H1 (cell line): ENCODE data around the gene SATL1. TPM values are rescaled to one million over a fixed set of nuclear protein-coding genes. Genes with fewer than 3 reads are reported as not detected.

Source experiments
- CTCF ChIA-PET: fragments of 300-600 bp; sonication (Branson Sonifier 250); formaldehyde crosslinking; loops from one replicate; lab custom pipeline; 2021; ENCODE audit not compliant: partially characterized antibody; lab: Charles Lee
- POLR2A ChIA-PET: fragments of 300-600 bp; sonication (Branson Sonifier 250); formaldehyde crosslinking; loops from one replicate; lab custom pipeline; 2021; ENCODE audit warnings: inconsistent platforms; ENCODE audit not compliant: partially characterized antibody; lab: Charles Lee
- DNase-seq, 2 experiments: peaks; one replicate each; pipeline versions ENCODE4 v3.0.0 to v3.0.0-alpha.2; 2010 to 2022; ENCODE audit warnings: low spot score in 2 of 2, low read depth in 1 of 2, mixed read lengths in 1 of 2
- FAIRE-seq: peaks from 2 replicates; lab custom pipeline; 2011; peaks lifted over from hg19 to GRCh38; lab: Jason Lieb, UNC
- H2AFZ ChIP-seq: 2 replicates; pipeline ENCODE4 v1.8.1; 2012; ENCODE audit warnings: low read length, inconsistent platforms
- H2AK5ac ChIP-seq: 2 replicates; pipeline ENCODE4 v1.6.1; 2013; ENCODE audit warnings: low read depth, low read length
- H2BK120ac ChIP-seq: replicated peaks from 2 replicates; pipeline ENCODE3; 2013; ENCODE audit warnings: low read depth, low read length, inconsistent platforms
- H2BK12ac ChIP-seq: 2 replicates; pipeline ENCODE4 v1.6.1; 2013; ENCODE audit warnings: low read depth, low read length
- H2BK15ac ChIP-seq: 2 replicates; pipeline ENCODE4 v1.6.1; 2013; ENCODE audit warnings: low read length
- H2BK20ac ChIP-seq: 2 replicates; pipeline ENCODE4 v1.6.1; 2013; ENCODE audit warnings: low read length
- H2BK5ac ChIP-seq: 2 replicates; pipeline ENCODE4 v1.6.1; 2013; ENCODE audit warnings: low read depth, low read length
- H3K14ac ChIP-seq: 2 replicates; pipeline ENCODE4 v1.6.1; 2013; ENCODE audit warnings: inconsistent platforms; ENCODE audit not compliant: insufficient read length
- H3K18ac ChIP-seq: 2 replicates; pipeline ENCODE4 v1.6.1; 2013; ENCODE audit warnings: low read length; ENCODE audit errors: extremely low read depth
- H3K23ac ChIP-seq: 2 replicates; pipeline ENCODE4 v1.6.1; 2013; ENCODE audit warnings: inconsistent platforms; ENCODE audit not compliant: insufficient read length
- H3K23me2 ChIP-seq: 2 replicates; pipeline ENCODE4 v1.6.1; 2013; ENCODE audit warnings: low read depth, low read length
- H3K27ac ChIP-seq: 2 replicates; pipeline ENCODE4 v1.6.1; 2011; ENCODE audit warnings: low read depth, low read length, inconsistent platforms
- H3K27me3 ChIP-seq, 4 experiments: replicated peaks in 1 of 4; 1 replicate in 1 of 4; 2 replicates in 3 of 4; pipeline versions ENCODE4 v1.6.1 to v1.8.1; 2011 to 2013; ENCODE audit warnings: low read length in 3 of 4, mild to moderate bottlenecking in 3 of 4, inconsistent platforms in 2 of 4, mixed read lengths in 2 of 4, moderate library complexity in 1 of 4; ENCODE audit not compliant: control insufficient read depth in 3 of 4, insufficient read depth in 3 of 4; ENCODE audit errors: extremely low read depth in 1 of 4
- H3K36me3 ChIP-seq, 4 experiments: 2 replicates each; pipeline versions ENCODE4 v1.6.1 to v1.8.1; 2011 to 2013; ENCODE audit warnings: mild to moderate bottlenecking in 4 of 4, low read length in 3 of 4, moderate library complexity in 2 of 4, control low read depth in 1 of 4, inconsistent platforms in 1 of 4; ENCODE audit not compliant: insufficient read depth in 4 of 4, control insufficient read depth in 2 of 4
- H3K4ac ChIP-seq: replicated peaks from 2 replicates; pipeline ENCODE3; 2013; ENCODE audit warnings: low read length, low read depth, mixed read lengths, inconsistent platforms; ENCODE audit not compliant: insufficient read length
- H3K4me1 ChIP-seq, 4 experiments: replicated peaks in 1 of 4; 1 replicate in 1 of 4; 2 replicates in 3 of 4; pipeline versions ENCODE4 v1.6.1 to v1.8.1; 2011 to 2013; ENCODE audit warnings: low read length in 3 of 4, inconsistent platforms in 2 of 4, mixed read lengths in 1 of 4; ENCODE audit not compliant: insufficient read depth in 4 of 4, control insufficient read depth in 3 of 4
- H3K4me2 ChIP-seq, 2 experiments: 2 replicates each; pipeline versions ENCODE4 v1.6.1 to v1.8.1; 2011 to 2013; ENCODE audit warnings: low read depth in 2 of 2, low read length in 2 of 2, control low read depth in 1 of 2, inconsistent platforms in 1 of 2, mild to moderate bottlenecking in 1 of 2; ENCODE audit not compliant: insufficient read depth in 1 of 2
- H3K4me3 ChIP-seq, 4 experiments: fragments of 200-600, 300-600 bp in 1 of 4; sonication (generic), shearing (Covaris generic), sonication (Bioruptor Twin) in 1 of 4; 2 replicates each; pipeline versions ENCODE4 v1.5.1 to v1.8.1; 2011 to 2016; ENCODE audit warnings: low read length in 4 of 4, low read depth in 3 of 4, control low read depth in 2 of 4, inconsistent platforms in 2 of 4, mild to moderate bottlenecking in 2 of 4, mixed read lengths in 1 of 4, moderate library complexity in 1 of 4; ENCODE audit not compliant: insufficient read depth in 2 of 4; ENCODE audit errors: extremely low read depth in 1 of 4
- H3K56ac ChIP-seq: replicated peaks from 2 replicates; pipeline ENCODE3; 2013; ENCODE audit warnings: low read depth, mild to moderate bottlenecking, mixed read lengths, low read length, inconsistent platforms; ENCODE audit not compliant: insufficient read length
- H3K79me1 ChIP-seq: 2 replicates; pipeline ENCODE4 v1.6.1; 2013; ENCODE audit warnings: low read depth, low read length, control low read depth
- H3K79me2 ChIP-seq, 2 experiments: 2 replicates each; pipeline versions ENCODE4 v1.6.1 to v1.8.1; 2012 to 2013; ENCODE audit warnings: low read length in 2 of 2, mild to moderate bottlenecking in 2 of 2, inconsistent platforms in 1 of 2; ENCODE audit not compliant: insufficient read depth in 2 of 2, control insufficient read depth in 1 of 2
- H3K9ac ChIP-seq, 4 experiments: replicated peaks in 1 of 4; 1 replicate in 1 of 4; 2 replicates in 3 of 4; pipeline versions ENCODE4 v1.6.1 to v1.8.1; 2011 to 2013; ENCODE audit warnings: low read depth in 3 of 4, low read length in 3 of 4, control low read depth in 2 of 4, mild to moderate bottlenecking in 2 of 4, moderate library complexity in 2 of 4, inconsistent platforms in 1 of 4; ENCODE audit errors: extremely low read depth in 1 of 4
- H3K9me3 ChIP-seq, 2 experiments: 2 replicates each; pipeline versions ENCODE4 v1.6.1 to v1.8.1; 2012 to 2013; ENCODE audit warnings: mild to moderate bottlenecking in 2 of 2, moderate library complexity in 2 of 2, control low read depth in 1 of 2, inconsistent platforms in 1 of 2, low read depth in 1 of 2, low read length in 1 of 2, mixed read lengths in 1 of 2; ENCODE audit not compliant: insufficient read depth in 2 of 2
- H4K20me1 ChIP-seq, 2 experiments: replicated peaks in 1 of 2; 2 replicates each; pipeline versions ENCODE3 to v1.8.1; 2011 to 2013; ENCODE audit warnings: inconsistent platforms in 2 of 2, low read length in 2 of 2, mild to moderate bottlenecking in 1 of 2; ENCODE audit not compliant: insufficient read depth in 2 of 2, control insufficient read depth in 1 of 2
- H4K5ac ChIP-seq: 2 replicates; pipeline ENCODE4 v1.6.1; 2013; ENCODE audit warnings: low read length, low read depth, mixed read lengths, inconsistent platforms; ENCODE audit not compliant: insufficient read length
- H4K8ac ChIP-seq: 2 replicates; pipeline ENCODE4 v1.8.0; 2013; ENCODE audit warnings: mild to moderate bottlenecking, moderate library complexity, low read length, inconsistent platforms; ENCODE audit not compliant: insufficient read depth; ENCODE audit errors: extremely low read depth
- H4K91ac ChIP-seq: replicated peaks from 2 replicates; pipeline ENCODE3; 2013; ENCODE audit warnings: low read length, mixed read lengths, inconsistent platforms; ENCODE audit not compliant: insufficient read length
- ASH2L ChIP-seq: fragments of 200-600, 300-600 bp; sonication (generic); IDR thresholded peaks from one replicate; pipeline ENCODE4 v1.7.1; 2017; ENCODE audit warnings: low read length
- CHD2 ChIP-seq: IDR thresholded peaks from 2 replicates; pipeline ENCODE4 v1.6.1; 2012; ENCODE audit warnings: low read length, improper control_type of control experiment
- EZH2 ChIP-seq: fragments of 200-600 bp; sonication (generic); IDR thresholded peaks from 2 replicates; pipeline ENCODE4 v1.7.1; 2012; ENCODE audit warnings: low read depth, mild to moderate bottlenecking, moderate library complexity, low read length, inconsistent platforms; ENCODE audit not compliant: severe bottlenecking
- KDM5A ChIP-seq: fragments of 200-600 bp; IDR thresholded peaks from 2 replicates; pipeline ENCODE4 v1.7.1; 2012; ENCODE audit warnings: mild to moderate bottlenecking, low read length, inconsistent platforms, mixed read lengths
- RNF2 ChIP-seq: fragments of 200-900, 300-1000 bp; sonication (generic); IDR thresholded peaks from 2 replicates; pipeline ENCODE4 v1.7.1; 2016; ENCODE audit warnings: borderline replicate concordance, low read depth, mild to moderate bottlenecking, antibody characterized with exemption, low read length; ENCODE audit not compliant: poor library complexity, severe bottlenecking; ENCODE audit errors: missing control alignments
- SAP30 ChIP-seq: fragments of 300-600 bp; sonication (generic); IDR thresholded peaks from 2 replicates; pipeline ENCODE4 v1.7.1; 2012; ENCODE audit warnings: low read length, moderate library complexity, mild to moderate bottlenecking, inconsistent platforms; ENCODE audit not compliant: insufficient read depth, insufficient replicate concordance
- SIN3A ChIP-seq, 2 experiments: IDR thresholded peaks in 1 of 2; conservative IDR thresholded peaks in 1 of 2; 2 replicates each; pipeline ENCODE4 v1.6.1; 2011 to 2012; ENCODE audit warnings: low read length in 2 of 2, improper control_type of control experiment in 1 of 2, low read depth in 1 of 2, mild to moderate bottlenecking in 1 of 2
- SIRT6 ChIP-seq: IDR thresholded peaks from one replicate; pipeline ENCODE4 v1.7.1; 2012; ENCODE audit warnings: low read length, inconsistent platforms
- SP4 ChIP-seq: IDR thresholded peaks from 2 replicates; pipeline ENCODE4 v1.6.1; 2012; ENCODE audit warnings: low read length, inconsistent platforms
- WGBS, 2 experiments: shearing (Covaris generic) in 1 of 2; methylation state at CpG; one replicate each; pipeline versions ENCODE4 v1.1.6 to v1.1.7; 2013 to 2015; ENCODE audit warnings: low lambda C conversion rate in 2 of 2, mixed read lengths in 2 of 2, inconsistent platforms in 1 of 2, low coverage in 1 of 2, missing lambda C conversion rate in 1 of 2; ENCODE audit not compliant: insufficient replicate concordance in 2 of 2, insufficient coverage in 1 of 2, insufficient read length in 1 of 2; ENCODE audit errors: extremely low coverage in 1 of 2, missing lambda C conversion rate in 1 of 2; 5-methylcytosine and 5-hydroxymethylcytosine counted together
- polyA plus RNA-seq, 7 experiments: library from polyadenylated mRNA; depleted of rRNA in 3 of 7; stranded (reverse) in 5 of 7; unstranded in 2 of 7; fragments of >200 nt in 5 of 7; fragments of 200-250 nt in 2 of 7; gene quantifications; 1 replicate in 5 of 7; 2 replicates in 1 of 7; 4 replicates in 1 of 7; pipeline versions ENCODE4 v1.2.1 to v1.2.3, GENCODE V29; 2011 to 2013; ENCODE audit warnings: missing spikeins in 2 of 7, mixed read lengths in 2 of 7
- total RNA-seq: library from RNA; stranded (reverse); fragmentation: NEBNext Ultra II Directional; extraction: Animal tissue kit (Norgen Biotek cat#: 25700); gene quantifications from 2 replicates; pipeline ENCODE4 v1.2.1, GENCODE V29; 2021
- TF ChIP-seq, protein P1 (sequence below): IDR thresholded peaks from 2 replicates; pipeline ENCODE4 v1.6.1; 2012; ENCODE audit warnings: inconsistent platforms
- TF ChIP-seq, protein P2 (sequence below), 3 experiments: IDR thresholded peaks; 1 replicate in 2 of 3; 2 replicates in 1 of 3; pipeline versions ENCODE4 v1.5.1 to v1.6.1; 2011; ENCODE audit warnings: low read length in 3 of 3, mild to moderate bottlenecking in 3 of 3, inconsistent platforms in 2 of 3, low read depth in 1 of 3, moderate library complexity in 1 of 3; ENCODE audit not compliant: insufficient read depth in 1 of 3; ENCODE audit errors: control extremely low read depth in 1 of 3

The SATL1 gene
- total and polyA plus RNA-seq, 2 of the 8 experiments (the other 6 are each of a cell fraction or from before 2014, with no cell fraction given): 0.06 to 0.17 TPM

DNA sequence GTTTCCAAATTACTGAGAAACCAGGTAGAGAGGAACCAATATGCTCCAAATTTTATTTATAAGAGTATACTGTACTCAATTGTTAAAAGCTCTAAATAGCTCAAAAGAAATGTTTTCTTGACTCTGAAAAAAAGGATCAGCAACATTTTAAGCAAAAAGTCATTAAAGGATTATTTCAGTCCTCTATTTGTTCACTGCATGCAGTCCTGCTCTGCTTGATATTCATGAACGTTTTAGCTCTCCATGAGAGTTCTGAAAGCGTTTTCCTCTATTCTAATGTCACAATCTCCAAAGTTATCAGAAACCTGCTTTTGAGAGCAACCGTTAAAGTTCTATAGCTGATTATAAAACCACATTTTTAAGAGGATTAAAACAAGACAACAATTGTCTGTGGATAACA is 129.4 kb downstream of the SATL1 start:
- ChIA-PET POLR2A (no interaction called here), CTCF (no interaction called here)
- no peak overlapping the region for H3K4ac ChIP-seq
- no peak overlapping the region for H2BK20ac ChIP-seq
- H3K9me3 ChIP-seq: no peaks in the 10 kb centered on the region
- H3K4me3 ChIP-seq: no peak overlapping the region
- no peaks in the 10 kb centered on the region for H3K27me3 ChIP-seq
- no peak overlapping the region for H3K18ac ChIP-seq
- H4K8ac ChIP-seq: no peak overlapping the region
- no peak overlapping the region for H2BK120ac ChIP-seq
- H2BK12ac ChIP-seq: no peak overlapping the region
- H2AK5ac ChIP-seq: no peak overlapping the region
- FAIRE-seq (no peak), DNase-seq (no peak)
- H3K9ac ChIP-seq: no peak overlapping the region
- H2BK5ac ChIP-seq: no peak overlapping the region
- no peaks in the 10 kb centered on the region for H3K36me3 ChIP-seq
- H2BK15ac ChIP-seq: no peak overlapping the region
- H3K4me1 ChIP-seq: no peaks in the 10 kb centered on the region
- H3K23me2 ChIP-seq: no peaks in the 10 kb centered on the region
- no peak overlapping the region for H2AFZ ChIP-seq
- H3K56ac ChIP-seq: no peak overlapping the region
- H3K23ac ChIP-seq: no peak overlapping the region
- H4K20me1 ChIP-seq: no peaks in the 10 kb centered on the region
- H3K4me2 ChIP-seq: no peak overlapping the region
- H3K27ac ChIP-seq: no peak overlapping the region
- 93% methylated on average over 3 of the region's 3 CpGs; no CpG with 5 or more reads in 1 of the 2 experiments for WGBS, 2 experiments
- no peaks in the 10 kb centered on the region for H3K79me1 ChIP-seq
- H4K91ac ChIP-seq: no peak overlapping the region
- H4K5ac ChIP-seq: no peak overlapping the region
- no peaks in the 10 kb centered on the region for H3K79me2 ChIP-seq
- H3K14ac ChIP-seq: no peak overlapping the region
- TF ChIP-seq KDM5A (no peak), SIN3A (conservative IDR thresholded peaks at IDR 0.05 in 1 of 2, IDR thresholded peaks at IDR 0.05 in 1 of 2; ENCODE audit: low read depth in 1 of 2, low read length in 2 of 2) (no peak), SP4 (no peak), RNF2 (no peak), EZH2 (no peak), CHD2 (no peak), ASH2L (no peak), SIRT6 (no peak), SAP30 (no peak)
- TF ChIP-seq, protein P1, sequence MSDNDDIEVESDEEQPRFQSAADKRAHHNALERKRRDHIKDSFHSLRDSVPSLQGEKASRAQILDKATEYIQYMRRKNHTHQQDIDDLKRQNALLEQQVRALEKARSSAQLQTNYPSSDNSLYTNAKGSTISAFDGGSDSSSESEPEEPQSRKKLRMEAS: no peak
- TF ChIP-seq, protein P2, sequence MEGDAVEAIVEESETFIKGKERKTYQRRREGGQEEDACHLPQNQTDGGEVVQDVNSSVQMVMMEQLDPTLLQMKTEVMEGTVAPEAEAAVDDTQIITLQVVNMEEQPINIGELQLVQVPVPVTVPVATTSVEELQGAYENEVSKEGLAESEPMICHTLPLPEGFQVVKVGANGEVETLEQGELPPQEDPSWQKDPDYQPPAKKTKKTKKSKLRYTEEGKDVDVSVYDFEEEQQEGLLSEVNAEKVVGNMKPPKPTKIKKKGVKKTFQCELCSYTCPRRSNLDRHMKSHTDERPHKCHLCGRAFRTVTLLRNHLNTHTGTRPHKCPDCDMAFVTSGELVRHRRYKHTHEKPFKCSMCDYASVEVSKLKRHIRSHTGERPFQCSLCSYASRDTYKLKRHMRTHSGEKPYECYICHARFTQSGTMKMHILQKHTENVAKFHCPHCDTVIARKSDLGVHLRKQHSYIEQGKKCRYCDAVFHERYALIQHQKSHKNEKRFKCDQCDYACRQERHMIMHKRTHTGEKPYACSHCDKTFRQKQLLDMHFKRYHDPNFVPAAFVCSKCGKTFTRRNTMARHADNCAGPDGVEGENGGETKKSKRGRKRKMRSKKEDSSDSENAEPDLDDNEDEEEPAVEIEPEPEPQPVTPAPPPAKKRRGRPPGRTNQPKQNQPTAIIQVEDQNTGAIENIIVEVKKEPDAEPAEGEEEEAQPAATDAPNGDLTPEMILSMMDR (IDR thresholded peaks at IDR 0.05; ENCODE audit: control extremely low read depth in 1 of 3, insufficient read depth in 1 of 3, low read depth in 1 of 3, low read length in 3 of 3): no peak
